Measurements from ENCODE around the gene SFI1.

DNA sequence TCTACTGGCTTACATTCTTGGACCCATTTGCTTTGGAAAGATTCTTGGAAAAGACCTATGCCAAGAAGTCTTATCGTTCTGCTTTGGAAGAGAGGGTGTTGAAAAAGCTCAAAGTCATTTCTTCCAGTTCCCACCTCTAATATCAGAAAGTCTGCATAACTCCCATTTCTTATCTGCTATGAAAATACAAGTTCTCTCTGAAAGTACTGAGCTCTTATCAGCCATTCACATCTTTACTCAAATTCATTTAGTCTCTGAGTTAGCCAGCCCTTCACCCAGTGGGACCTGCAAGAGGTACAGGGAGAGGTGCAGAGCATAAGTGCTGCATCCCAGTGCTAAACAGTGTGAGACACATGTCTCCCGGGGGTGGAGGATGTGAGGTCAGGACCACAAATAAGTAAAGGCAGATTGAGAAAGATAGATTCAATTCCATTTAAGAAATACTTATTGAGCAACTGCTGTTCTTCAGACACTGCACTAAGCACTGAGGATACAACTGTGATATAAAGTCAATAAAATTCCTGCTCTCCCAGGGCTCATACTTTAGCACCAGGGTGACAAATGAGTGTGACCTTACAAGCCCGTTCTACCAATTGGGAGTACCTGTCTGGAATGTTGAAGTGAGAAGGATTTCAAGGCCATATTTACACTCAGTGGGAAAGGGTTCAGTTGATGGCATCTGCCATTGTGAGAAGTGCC is 89.0 kb downstream of the SFI1 start:
- TF ChIP-seq, protein P1, sequence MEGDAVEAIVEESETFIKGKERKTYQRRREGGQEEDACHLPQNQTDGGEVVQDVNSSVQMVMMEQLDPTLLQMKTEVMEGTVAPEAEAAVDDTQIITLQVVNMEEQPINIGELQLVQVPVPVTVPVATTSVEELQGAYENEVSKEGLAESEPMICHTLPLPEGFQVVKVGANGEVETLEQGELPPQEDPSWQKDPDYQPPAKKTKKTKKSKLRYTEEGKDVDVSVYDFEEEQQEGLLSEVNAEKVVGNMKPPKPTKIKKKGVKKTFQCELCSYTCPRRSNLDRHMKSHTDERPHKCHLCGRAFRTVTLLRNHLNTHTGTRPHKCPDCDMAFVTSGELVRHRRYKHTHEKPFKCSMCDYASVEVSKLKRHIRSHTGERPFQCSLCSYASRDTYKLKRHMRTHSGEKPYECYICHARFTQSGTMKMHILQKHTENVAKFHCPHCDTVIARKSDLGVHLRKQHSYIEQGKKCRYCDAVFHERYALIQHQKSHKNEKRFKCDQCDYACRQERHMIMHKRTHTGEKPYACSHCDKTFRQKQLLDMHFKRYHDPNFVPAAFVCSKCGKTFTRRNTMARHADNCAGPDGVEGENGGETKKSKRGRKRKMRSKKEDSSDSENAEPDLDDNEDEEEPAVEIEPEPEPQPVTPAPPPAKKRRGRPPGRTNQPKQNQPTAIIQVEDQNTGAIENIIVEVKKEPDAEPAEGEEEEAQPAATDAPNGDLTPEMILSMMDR (conservative IDR thresholded peaks at IDR 0.05), result no peak
- TF ChIP-seq ZFX (IDR thresholded peaks at IDR 0.05), result no peak

Data from C4-2B (cell line).